ENCODE data around the gene TARM1.

TARM1 gene

GRCh38 chr19:54102421-54103169, 21.4 kb upstream of the TARM1 start, which contains the start of gene NDUFA3 (continued):
- TF ChIP-seq ZNF785 (tag by site-specific recombination; IDR thresholded peaks at IDR 0.05), result peak; percentile 49; the same call in 1 of the 2 replicates
- no peak for TF ChIP-seq ZNF530 (tag by site-specific recombination; IDR thresholded peaks at IDR 0.05; ENCODE audit: low read depth)
- no peak for TF ChIP-seq ZNF544 (tag by site-specific recombination; IDR thresholded peaks at IDR 0.05)
- TF ChIP-seq ZNF280D (tag by site-specific recombination; IDR thresholded peaks at IDR 0.05), result peak; percentile 9; the same call in 1 of the 2 replicates
- 0 out of 2 replicates have a peak, but pooled peaks have one; percentile 47 for TF ChIP-seq ZEB2 (tag by site-specific recombination; IDR thresholded peaks at IDR 0.05)
- no peak for TF ChIP-seq ZNF521 (tag by site-specific recombination; IDR thresholded peaks at IDR 0.05)
- TF ChIP-seq ZNF112 (tag by site-specific recombination; IDR thresholded peaks at IDR 0.05), result no peak
- peak; percentile 69 for TF ChIP-seq SP7 (tag by site-specific recombination; IDR thresholded peaks at IDR 0.05)
- TF ChIP-seq GFI1B (tag by site-specific recombination; IDR thresholded peaks at IDR 0.05), result no peak
- no peak for TF ChIP-seq ZNF214 (tag by site-specific recombination; IDR thresholded peaks at IDR 0.05; ENCODE audit: borderline replicate concordance)
- TF ChIP-seq ZNF433 (tag by site-specific recombination; IDR thresholded peaks at IDR 0.05; ENCODE audit: low read depth), result no peak
- TF ChIP-seq ZNF362 (tag by site-specific recombination; IDR thresholded peaks at IDR 0.05), result no peak
- TF ChIP-seq ZFP69B (tag by site-specific recombination; IDR thresholded peaks at IDR 0.05), result no peak
- no peak for TF ChIP-seq ZNF48 (tag by site-specific recombination; IDR thresholded peaks at IDR 0.05)
- no peak for TF ChIP-seq ZNF404 (tag by site-specific recombination; IDR thresholded peaks at IDR 0.05)
- TF ChIP-seq CTCF (tag by site-specific recombination; IDR thresholded peaks at IDR 0.05), result 0 out of 2 replicates have a peak, but pooled peaks have one; percentile 18
- TF ChIP-seq ZNF518A (tag by site-specific recombination; conservative IDR thresholded peaks at IDR 0.05; ENCODE audit: low read depth), result no peak
- no peak for TF ChIP-seq ZNF513 (tag by site-specific recombination; IDR thresholded peaks at IDR 0.05)
- no peak for TF ChIP-seq ZBTB44 (tag by site-specific recombination; IDR thresholded peaks at IDR 0.05)
- TF ChIP-seq ZNF10 (tag by site-specific recombination; IDR thresholded peaks at IDR 0.05), result no peak
- no peak for TF ChIP-seq ZNF184 (tag by site-specific recombination; IDR thresholded peaks at IDR 0.05)
- TF ChIP-seq SALL2 (tag by site-specific recombination; IDR thresholded peaks at IDR 0.05; ENCODE audit: borderline replicate concordance), result no peak

All from HEK293 (cell line).